Measurements from ENCODE around the gene OSER1. TPM values are rescaled to one million over a fixed set of nuclear protein-coding genes. Genes with fewer than 3 reads are reported as not detected.

OSER1 gene
- total RNA-seq, 2 experiments from 2014 or later: 23.7 to 25.8 TPM

- H3K4me1 Mint-ChIP-seq: no peaks in the 10 kb centered on the region
- peaks cover 24% of the 10 kb centered on the region for H3K27me3 Mint-ChIP-seq
- H3K36me3 Mint-ChIP-seq (ENCODE audit: low read depth): no peaks in the 10 kb centered on the region
- H3K27ac Mint-ChIP-seq: no peak overlapping the region
- DNase-seq: no peak
- ChIA-PET CTCF (no interaction called here), POLR2A (no interaction called here)
- H3K9me3 Mint-ChIP-seq: no peaks in the 10 kb centered on the region
- no peak overlapping the region for H3K4me3 Mint-ChIP-seq
These were observed 33.6 kb downstream of the OSER1 start for GRCh38 chr20:44176833-44177534.

- POLR2A ChIA-PET: interaction anchor here (0.7 kb wide), 1 partner anchor 55 kb away, joined by 3 read pairs; no protein-coding TSS in a partner anchor
- Mint-ChIP-seq H3K36me3 (ENCODE audit: low read depth) (no peaks in the 10 kb centered on the region), H3K9me3 (no peaks in the 10 kb centered on the region), H3K27ac (no peak overlapping the region), H3K4me1 (no peaks in the 10 kb centered on the region), H3K4me3 (no peak overlapping the region), H3K27me3 (peaks cover 27% of the 10 kb centered on the region)
- no peak for DNase-seq
- CTCF ChIA-PET: no interaction called here
These were observed 35.4 kb downstream of the OSER1 start for GRCh38 chr20:44174996-44175765.

GRCh38 chr20:44173846-44174245, 36.7 kb downstream of the OSER1 start:
- ChIA-PET CTCF (no interaction called here), POLR2A (no interaction called here)
- Mint-ChIP-seq H3K4me1 (no peaks in the 10 kb centered on the region), H3K9me3 (no peaks in the 10 kb centered on the region), H3K4me3 (no peak overlapping the region), H3K27me3 (peaks cover 33% of the 10 kb centered on the region), H3K36me3 (ENCODE audit: low read depth) (no peaks in the 10 kb centered on the region), H3K27ac (no peak overlapping the region)
- DNase-seq: no peak

- H3K9me3 Mint-ChIP-seq: no peaks in the 10 kb centered on the region
- H3K27me3 Mint-ChIP-seq: peaks cover 31% of the 10 kb centered on the region
- CTCF ChIA-PET: no interaction called here
- H3K4me1 Mint-ChIP-seq: no peaks in the 10 kb centered on the region
- H3K36me3 Mint-ChIP-seq (ENCODE audit: low read depth): no peaks in the 10 kb centered on the region
- no peak overlapping the region for H3K27ac Mint-ChIP-seq
- no peak overlapping the region for H3K4me3 Mint-ChIP-seq
- POLR2A ChIA-PET: no interaction called here
- DNase-seq: no peak
These were observed 37.5 kb downstream of the OSER1 start for GRCh38 chr20:44173116-44173515.

- ChIA-PET POLR2A (interaction anchor here (0.6 kb wide), 1 partner anchor 30 kb away, joined by 3 read pairs; no protein-coding TSS in a partner anchor), CTCF (no interaction called here)
- no peak overlapping the region for H3K4me3 Mint-ChIP-seq
- H3K27me3 Mint-ChIP-seq: peaks cover 36% of the 10 kb centered on the region
- H3K36me3 Mint-ChIP-seq (ENCODE audit: low read depth): no peaks in the 10 kb centered on the region
- no peak for DNase-seq
- no peaks in the 10 kb centered on the region for H3K4me1 Mint-ChIP-seq
- H3K9me3 Mint-ChIP-seq: no peaks in the 10 kb centered on the region
- no peak overlapping the region for H3K27ac Mint-ChIP-seq
These were observed 38.0 kb downstream of the OSER1 start for GRCh38 chr20:44172572-44172950.

- Mint-ChIP-seq H3K9me3 (no peaks in the 10 kb centered on the region), H3K4me3 (no peak overlapping the region), H3K36me3 (ENCODE audit: low read depth) (no peaks in the 10 kb centered on the region), H3K4me1 (no peaks in the 10 kb centered on the region), H3K27me3 (peaks cover 40% of the 10 kb centered on the region), H3K27ac (no peak overlapping the region)
- ChIA-PET POLR2A (interaction anchor here (0.6 kb wide), 2 partner anchors 31 to 45 kb away, joined by 3 to 4 read pairs; no protein-coding TSS in a partner anchor), CTCF (interaction anchor here (1.3 kb wide), 1 partner anchor 16 kb away, joined by 3 read pairs; no protein-coding TSS in a partner anchor)
- DNase-seq: no peak
These were observed 38.6 kb downstream of the OSER1 start for GRCh38 chr20:44171775-44172571.

- Mint-ChIP-seq H3K36me3 (ENCODE audit: low read depth) (no peaks in the 10 kb centered on the region), H3K4me3 (no peak overlapping the region), H3K27me3 (peaks cover 43% of the 10 kb centered on the region), H3K9me3 (no peaks in the 10 kb centered on the region), H3K27ac (no peak overlapping the region), H3K4me1 (no peaks in the 10 kb centered on the region)
- CTCF ChIA-PET: interaction anchor here (1.3 kb wide), 1 partner anchor 17 kb away, joined by 3 read pairs; no protein-coding TSS in a partner anchor
- DNase-seq: no peak
- POLR2A ChIA-PET: interaction anchor here (0.6 kb wide), 1 partner anchor 44 kb away, joined by 4 read pairs; no protein-coding TSS in a partner anchor
These were observed 39.7 kb downstream of the OSER1 start for GRCh38 chr20:44170816-44171410.

GRCh38 chr20:44167736-44168135, 42.8 kb downstream of the OSER1 start:
- POLR2A ChIA-PET: no interaction called here

GRCh38 chr20:44166477-44166876, 44.1 kb downstream of the OSER1 start:
- H3K9me3 Mint-ChIP-seq: no peaks in the 10 kb centered on the region
- H3K27me3 Mint-ChIP-seq: peaks cover 48% of the 10 kb centered on the region

More at GRCh38 chr20:44167736-44168135, 42.8 kb downstream of the OSER1 start:
- DNase-seq: no peak
- CTCF ChIA-PET: no interaction called here
- Mint-ChIP-seq H3K27me3 (peaks cover 51% of the 10 kb centered on the region), H3K36me3 (ENCODE audit: low read depth) (no peaks in the 10 kb centered on the region), H3K4me1 (no peaks in the 10 kb centered on the region), H3K4me3 (no peak overlapping the region), H3K9me3 (no peaks in the 10 kb centered on the region), H3K27ac (no peak overlapping the region)

GRCh38 chr20:44166008-44166407, 44.6 kb downstream of the OSER1 start:
- ChIA-PET CTCF (interaction anchor here (0.5 to 1.3 kb wide), 5 partner anchors 8 to 488 kb away, joined by 3 to 4 read pairs (median 3); no protein-coding TSS in a partner anchor), POLR2A (no interaction called here)
- no peak for DNase-seq
- peaks cover 44% of the 10 kb centered on the region for H3K27me3 Mint-ChIP-seq
- no peaks in the 10 kb centered on the region for H3K36me3 Mint-ChIP-seq (ENCODE audit: low read depth)
- H3K9me3 Mint-ChIP-seq: no peaks in the 10 kb centered on the region
- no peak overlapping the region for H3K4me3 Mint-ChIP-seq
- no peaks in the 10 kb centered on the region for H3K4me1 Mint-ChIP-seq
- no peak overlapping the region for H3K27ac Mint-ChIP-seq

More at GRCh38 chr20:44166477-44166876, 44.1 kb downstream of the OSER1 start:
- ChIA-PET POLR2A (no interaction called here), CTCF (interaction anchor here (0.5 to 1.3 kb wide), 5 partner anchors 8 to 488 kb away, joined by 3 to 4 read pairs (median 3); no protein-coding TSS in a partner anchor)
- Mint-ChIP-seq H3K36me3 (ENCODE audit: low read depth) (no peaks in the 10 kb centered on the region), H3K4me3 (no peak overlapping the region), H3K4me1 (no peaks in the 10 kb centered on the region), H3K27ac (no peak overlapping the region)
- no peak for DNase-seq

- POLR2A ChIA-PET: no interaction called here
- CTCF ChIA-PET: interaction anchor here (1.2 kb wide), 1 partner anchor 30 kb away, joined by 4 read pairs; no protein-coding TSS in a partner anchor
- DNase-seq: no peak
- Mint-ChIP-seq H3K4me1 (no peaks in the 10 kb centered on the region), H3K27ac (no peak overlapping the region), H3K36me3 (ENCODE audit: low read depth) (no peaks in the 10 kb centered on the region), H3K4me3 (no peak overlapping the region), H3K9me3 (no peaks in the 10 kb centered on the region), H3K27me3 (peaks cover 30% of the 10 kb centered on the region)
These were observed 50.4 kb downstream of the OSER1 start for GRCh38 chr20:44160133-44160532.

- H3K9me3 Mint-ChIP-seq: no peaks in the 10 kb centered on the region
- H3K36me3 Mint-ChIP-seq (ENCODE audit: low read depth): no peaks in the 10 kb centered on the region
- H3K4me1 Mint-ChIP-seq: no peaks in the 10 kb centered on the region
- no peak overlapping the region for H3K27ac Mint-ChIP-seq
- ChIA-PET POLR2A (no interaction called here), CTCF (no interaction called here)
- DNase-seq: no peak
- H3K27me3 Mint-ChIP-seq: peaks cover 30% of the 10 kb centered on the region
- no peak overlapping the region for H3K4me3 Mint-ChIP-seq
These were observed 50.9 kb downstream of the OSER1 start for GRCh38 chr20:44159711-44160110.

Data from activated CD4-positive, alpha-beta T cell treated with anti-CD3 and anti-CD28 coated beads, Interleukin-2, amount 10 ng/mL, durations not matched to agents 7 days and 5 days (primary cell).